Caco-2 (cell line): ENCODE results near the gene HSD17B8. TPM values are rescaled to one million over a fixed set of nuclear protein-coding genes. Genes with fewer than 3 reads are reported as not detected.

ENCODE experiments used
- BruUV-seq: library from RNA; stranded (reverse); fragments of 400-500 nt; replicated peaks from 2 replicates; lab custom pipeline; 2021; lab: Mats Ljungman, UMichigan
- CTCF ChIA-PET: fragments of 300-600 bp; sonication (Branson Sonifier 250); formaldehyde crosslinking; loops from one replicate; lab custom pipeline; 2022; ENCODE audit warnings: antibody characterized with exemption; lab: Charles Lee
- POLR2A ChIA-PET: fragments of 300-600 bp; sonication (Branson Sonifier 250); formaldehyde crosslinking; loops from one replicate; lab custom pipeline; 2022; ENCODE audit warnings: antibody characterized with exemption; lab: Charles Lee
- DNase-seq, 2 experiments: peaks; one replicate each; pipeline versions ENCODE4 v3.0.0 to v3.0.0-alpha.2; 2020 to 2022
- H3K27me3 ChIP-seq: replicated peaks from 2 replicates; pipeline ENCODE4 v1.6.0; 2011; ENCODE audit warnings: low read length; ENCODE audit not compliant: control insufficient read depth, insufficient read depth
- H3K36me3 ChIP-seq: 2 replicates; pipeline ENCODE4 v1.5.1; 2011; ENCODE audit warnings: low read length; ENCODE audit not compliant: control insufficient read depth, insufficient read depth
- H3K4me1 ChIP-seq: fragments of 250-450 bp; sonication (Bioruptor Pico); 2 replicates; pipeline ENCODE4 v1.5.1; 2020; ENCODE audit warnings: mild to moderate bottlenecking
- H3K4me3 ChIP-seq: 2 replicates; pipeline ENCODE4 v1.5.1; 2011; ENCODE audit warnings: low read depth, mild to moderate bottlenecking, control low read depth, low read length
- H3K9me3 ChIP-seq: fragments of 250-450 bp; sonication (Bioruptor Pico); 2 replicates; pipeline ENCODE4 v1.5.1; 2020; ENCODE audit warnings: mild to moderate bottlenecking, moderate library complexity
- H3K27ac Mint-ChIP-seq: one replicate; pipeline ENCODE4 v1.8.0; 2022; ENCODE audit warnings: mixed read lengths; ENCODE audit not compliant: unreplicated experiment
- H3K27me3 Mint-ChIP-seq: one replicate; pipeline ENCODE4 v1.8.0; 2022; ENCODE audit warnings: mixed read lengths; ENCODE audit not compliant: insufficient read depth, unreplicated experiment
- H3K36me3 Mint-ChIP-seq: one replicate; pipeline ENCODE4 v1.8.0; 2022; ENCODE audit warnings: mild to moderate bottlenecking, mixed read lengths; ENCODE audit not compliant: insufficient read depth, unreplicated experiment
- H3K4me1 Mint-ChIP-seq: one replicate; pipeline ENCODE4 v1.8.0; 2022; ENCODE audit warnings: low read depth, mixed read lengths; ENCODE audit not compliant: unreplicated experiment
- H3K4me3 Mint-ChIP-seq: one replicate; pipeline ENCODE4 v1.8.0; 2022; ENCODE audit warnings: mild to moderate bottlenecking, moderate library complexity, mixed read lengths; ENCODE audit not compliant: unreplicated experiment
- H3K9me3 Mint-ChIP-seq: one replicate; pipeline ENCODE4 v1.8.0; 2022; ENCODE audit warnings: mixed read lengths; ENCODE audit not compliant: unreplicated experiment
- CTCF ChIP-seq, 2 experiments: fragments of 200-600 bp in 1 of 2; IDR thresholded peaks; 1 replicate in 1 of 2; 2 replicates in 1 of 2; pipeline versions ENCODE4 v1.5.1 to v1.8.0; 2011 to 2022; ENCODE audit warnings: antibody characterized with exemption in 1 of 2, control low read depth in 1 of 2, inconsistent platforms in 1 of 2, low read depth in 1 of 2, low read length in 1 of 2, mild to moderate bottlenecking in 1 of 2, moderate library complexity in 1 of 2; ENCODE audit not compliant: insufficient read depth in 1 of 2, severe bottlenecking in 1 of 2, unreplicated experiment in 1 of 2
- intact Hi-C: fragments of 100-400 bp; cut with micrococcal nuclease; formaldehyde crosslinking; loops from one replicate; pipeline ENCODE4 v1.10.0; 2022; ENCODE audit not compliant: unreplicated experiment
- total RNA-seq: library from RNA; stranded (reverse); gene quantifications from 2 replicates; pipeline ENCODE4 v1.2.3, GENCODE V29; 2022

The HSD17B8 gene
- total RNA-seq, 1 experiment from 2014 or later, result 10.0 TPM

GRCh38 chr6:33248643-33248931, 44.1 kb downstream of the HSD17B8 start:
- ChIA-PET POLR2A (interaction anchor here (1.0 to 2.7 kb wide), 2 partner anchors 41 to 277 kb away, joined by 3 to 16 read pairs; partner anchors contain the start of gene RING1), CTCF (interaction anchor here (0.7 to 2.1 kb wide), 12 partner anchors 12 to 538 kb away, joined by 3 to 15 read pairs (median 5); partner anchors contain the start of genes HSD17B8 and RING1)
- no peak for TF ChIP-seq CTCF (IDR thresholded peaks at IDR 0.05; ENCODE audit: insufficient read depth in 1 of 2, low read depth in 1 of 2, low read length in 1 of 2, severe bottlenecking in 1 of 2, unreplicated experiment in 1 of 2)
- peaks cover 10% of the 10 kb centered on the region for H3K4me1 Mint-ChIP-seq
- peak overlapping the region; percentile 35 for H3K4me3 ChIP-seq
- H3K4me1 ChIP-seq, result peaks cover 5% of the 10 kb centered on the region; the same call in 1 of the 2 replicates
- H3K36me3 ChIP-seq, result no peaks in the 10 kb centered on the region; the same call in 1 of the 2 replicates
- intact Hi-C loops, result loop anchor here (1.0 to 2.0 kb wide), 4 partner anchors 43 to 234 kb away; no protein-coding TSS in a partner anchor
- no peaks in the 10 kb centered on the region for H3K27me3 ChIP-seq
- H3K27ac Mint-ChIP-seq, result peak overlapping the region; percentile 75
- DNase-seq, result no peak
- no peaks in the 10 kb centered on the region for H3K9me3 ChIP-seq
- no peaks in the 10 kb centered on the region for H3K27me3 Mint-ChIP-seq
- BruUV-seq, result TSS peak; percentile 48
- peaks cover 27% of the 10 kb centered on the region for H3K36me3 Mint-ChIP-seq
- H3K4me3 Mint-ChIP-seq, result peak overlapping the region; percentile 85
- no peaks in the 10 kb centered on the region for H3K9me3 Mint-ChIP-seq

GRCh38 chr6:33248932-33249731, 44.7 kb downstream of the HSD17B8 start:
- TF ChIP-seq CTCF (IDR thresholded peaks at IDR 0.05; ENCODE audit: insufficient read depth in 1 of 2, low read depth in 1 of 2, low read length in 1 of 2, severe bottlenecking in 1 of 2, unreplicated experiment in 1 of 2), result peak in 1 of 2 experiments; percentile 3
- H3K9me3 Mint-ChIP-seq, result no peaks in the 10 kb centered on the region
- H3K4me3 ChIP-seq, result peak overlapping the region; percentile 49
- intact Hi-C loops, result loop anchor here (1.0 to 2.0 kb wide), 6 partner anchors 22 to 355 kb away; partner anchors contain the start of gene VPS52
- peak overlapping the region; percentile 85 for H3K4me3 Mint-ChIP-seq
- H3K9me3 ChIP-seq, result no peaks in the 10 kb centered on the region
- no peaks in the 10 kb centered on the region; the same call in 1 of the 2 replicates for H3K36me3 ChIP-seq
- DNase-seq, result peak; percentile 96 to 98
- no TSS peak for BruUV-seq
- H3K4me1 Mint-ChIP-seq, result peaks cover 10% of the 10 kb centered on the region
- peak overlapping the region; percentile 75 for H3K27ac Mint-ChIP-seq
- no peaks in the 10 kb centered on the region for H3K27me3 Mint-ChIP-seq
- no peaks in the 10 kb centered on the region for H3K27me3 ChIP-seq
- H3K36me3 Mint-ChIP-seq, result peaks cover 27% of the 10 kb centered on the region
- CTCF ChIA-PET, result interaction anchor here (0.6 to 2.1 kb wide), 14 partner anchors 13 to 1090 kb away, joined by 3 to 15 read pairs (median 4); partner anchors contain the start of genes HSD17B8, RING1, RPS18 and VPS52
- H3K4me1 ChIP-seq, result peaks cover 5% of the 10 kb centered on the region; the same call in 1 of the 2 replicates
- POLR2A ChIA-PET, result interaction anchor here (0.5 to 2.7 kb wide), 5 partner anchors 22 to 277 kb away, joined by 3 to 18 read pairs (median 11); partner anchors contain the start of genes PFDN6, RING1, RPS18 and VPS52
